Pancreas (tissue), 10 donors: ENCODE results near the gene ZHX3. TPM values are rescaled to one million over a fixed set of nuclear protein-coding genes. Genes with fewer than 3 reads are reported as not detected.

ENCODE experiments used
- ATAC-seq, 4 donors: fragments of 200-7000 bp; cut with Tn5 transposase; one replicate each; pipeline versions ENCODE4 v1.8.0 to v1.9.1; 2020; ENCODE audit warnings: mild to moderate bottlenecking in 4 of 4, moderate library complexity in 4 of 4
- DNase-seq, 6 donors: peaks; one replicate each; pipeline ENCODE4 v3.0.0-alpha.2; 2020
- FAIRE-seq: peaks from 2 replicates; lab custom pipeline; 2012; peaks lifted over from hg19 to GRCh38; lab: Jason Lieb, UNC
- H3K27ac ChIP-seq, 4 donors: fragments of 200-600 bp; sonication (generic); 1 replicate in 3 of 4; 2 replicates in 1 of 4; pipeline versions ENCODE4 v1.5.0 to v1.8.0; 2020
- H3K27me3 ChIP-seq, 4 donors: fragments of 200-600 bp; one replicate each; pipeline ENCODE4 v1.8.0; 2021
- H3K36me3 ChIP-seq, 3 donors: fragments of 200-600 bp; sonication (generic) in 1 of 3; one replicate each; pipeline versions ENCODE4 v1.5.0 to v1.8.0; 2020 to 2021
- H3K4me1 ChIP-seq, 3 donors: fragments of 200-600 bp; one replicate each; pipeline ENCODE4 v1.8.0; 2021
- H3K4me3 ChIP-seq, 4 donors: fragments of 200-600 bp; sonication (generic) in 2 of 4; one replicate each; pipeline versions ENCODE4 v1.5.0 to v1.8.0; 2020 to 2021
- H3K9me3 ChIP-seq, 4 donors: fragments of 200-600 bp; one replicate each; pipeline ENCODE4 v1.8.0; 2021
- CTCF ChIP-seq, 4 donors: fragments of 200-600 bp; sonication (generic) in 3 of 4; IDR thresholded peaks; one replicate each; pipeline versions ENCODE4 v1.5.0 to v1.8.0; 2021; ENCODE audit warnings: antibody characterized with exemption in 4 of 4
- WGBS, 2 donors: extraction: QIAGEN DNeasy Blood & Tissue Kit; methylation state at CpG; one replicate each; pipeline ENCODE4 v1.1.7; 2013; 5-methylcytosine and 5-hydroxymethylcytosine counted together
- intact Hi-C, 3 donors: fragments of 100-400 bp; cut with DNase I; formaldehyde crosslinking; loops; one replicate each; pipeline versions ENCODE4 v1.11.1 to v1.14.2; 2022
- polyA plus RNA-seq, 2 donors: library from polyadenylated mRNA; stranded (reverse); fragments of 200-250 nt; gene quantifications; one replicate each; pipeline ENCODE4 v1.2.3, GENCODE V29; 2013
- total RNA-seq, 6 donors: library from RNA; stranded (reverse); fragmentation: NEBNext Ultra II Directional in 4 of 6; extraction: Animal tissue kit (Norgen Biotek cat#: 25700) in 4 of 6; gene quantifications; one replicate each; pipeline versions ENCODE4 v1.2.1 to v1.2.4, GENCODE V29; 2021 to 2023
- donor health status: healthy with polysubstance abuse.
- donor health status: DM: no; HTN: no; CAD: no; lungs with moderate emphysema.
- donor health status: DM: no; HTN: no; CAD: no.
- donor health status: control.
- donor health status: control.
- donor health status: Bipolar disorder and iron deficiency.
- donor health status: DM: yes; HTN: yes; CAD: no.
- donor health status: DM: no; HTN: no; CAD: no.
- donor health status: DM: no; HTN: no; CAD: no.
- donor health status: DM: yes; HTN: yes; CAD: no.

The ZHX3 gene
- total and polyA plus RNA-seq, 8 donors, result 7.9 to 17.3 (median 13.0) TPM

- H3K27me3 ChIP-seq, result no peaks in the 10 kb centered on the region
- H3K9me3 ChIP-seq, result no peaks in the 10 kb centered on the region
- no peak overlapping the region for H3K4me3 ChIP-seq
- FAIRE-seq (no peak), ATAC-seq (no peak), DNase-seq (no peak)
- H3K36me3 ChIP-seq, result no peaks in the 10 kb centered on the region
- H3K4me1 ChIP-seq, result peaks cover 0 to 15% (median 8%) of the 10 kb centered on the region in 3 donors
- no peak overlapping the region for H3K27ac ChIP-seq
- intact Hi-C loops, result no loop called here
- 68 to 72% methylated on average over 2 of the region's 2 CpGs for WGBS, 2 donors
- TF ChIP-seq CTCF (IDR thresholded peaks at IDR 0.05), result no peak
These were observed 7.7 kb downstream of the ZHX3 start for GRCh38 chr20:41309817-41310216.

- Histone ChIP-seq H3K9me3 (no peaks in the 10 kb centered on the region), H3K4me3 (no peak overlapping the region), H3K27ac (peak overlapping the region in 3 of 4 donors; percentile 2 to 50 (median 41)), H3K4me1 (peaks cover 0 to 9% (median 8%) of the 10 kb centered on the region in 3 donors), H3K36me3 (no peaks in the 10 kb centered on the region), H3K27me3 (no peaks in the 10 kb centered on the region)
- DNase-seq (no peak), FAIRE-seq (no peak), ATAC-seq (peak in 2 of 4 donors; percentile 48 to 65)
- no peak for TF ChIP-seq CTCF (IDR thresholded peaks at IDR 0.05)
- 30 to 39% methylated on average over 3 of the region's 3 CpGs for WGBS, 2 donors
- intact Hi-C loops, result no loop called here
These were observed 8.7 kb downstream of the ZHX3 start for GRCh38 chr20:41308726-41309413.

- intact Hi-C loops, result no loop called here
These were observed 9.2 kb downstream of the ZHX3 start for GRCh38 chr20:41308290-41308711.

GRCh38 chr20:41307021-41307420 is 10.5 kb downstream of the ZHX3 start:
- ATAC-seq, result no peak

More at GRCh38 chr20:41308290-41308711, 9.2 kb downstream of the ZHX3 start:
- ATAC-seq (peak; percentile 55 to 74 (median 57)), FAIRE-seq (no peak), DNase-seq (no peak)
- no peak for TF ChIP-seq CTCF (IDR thresholded peaks at IDR 0.05)
- Histone ChIP-seq H3K9me3 (no peaks in the 10 kb centered on the region), H3K4me3 (no peak overlapping the region), H3K27ac (peak overlapping the region in 3 of 4 donors; percentile 2 to 50 (median 41)), H3K4me1 (peaks cover 0 to 9% (median 8%) of the 10 kb centered on the region in 3 donors), H3K36me3 (no peaks in the 10 kb centered on the region), H3K27me3 (no peaks in the 10 kb centered on the region)
- WGBS, 2 donors, result 38 to 53% methylated on average over 1 of the region's 1 CpG

More at GRCh38 chr20:41307021-41307420, 10.5 kb downstream of the ZHX3 start:
- no peak for DNase-seq
- 98 to 100% methylated on average over 1 of the region's 1 CpG for WGBS, 2 donors
- peaks cover 0 to 9% (median 8%) of the 10 kb centered on the region in 3 donors for H3K4me1 ChIP-seq
- H3K9me3 ChIP-seq, result no peaks in the 10 kb centered on the region
- H3K27me3 ChIP-seq, result no peaks in the 10 kb centered on the region
- no peak for FAIRE-seq
- no peaks in the 10 kb centered on the region for H3K36me3 ChIP-seq
- no peak overlapping the region for H3K4me3 ChIP-seq
- intact Hi-C loops, result no loop called here
- no peak for TF ChIP-seq CTCF (IDR thresholded peaks at IDR 0.05)
- no peak overlapping the region for H3K27ac ChIP-seq
